OCI-LY1 (cell line): Measurements from ENCODE around the gene TBX15.

ENCODE experiments used
- H2AFZ ChIP-seq: fragments of 200-600 bp; sonication (generic), shearing (Covaris generic); 2 replicates; pipeline ENCODE4 v1.6.0; 2014; ENCODE audit warnings: antibody characterized with exemption, mild to moderate bottlenecking, low read length
- H3F3A ChIP-seq: fragments of 200-600 bp; sonication (generic), shearing (Covaris generic); 2 replicates; pipeline ENCODE4 v1.6.0; 2014; ENCODE audit warnings: mild to moderate bottlenecking, antibody characterized with exemption, low read length, moderate library complexity; ENCODE audit not compliant: insufficient read depth
- H3K27ac ChIP-seq: fragments of 200-600 bp; sonication (generic); 2 replicates; pipeline ENCODE4 v1.5.1; 2014; ENCODE audit warnings: low read length, mixed run types, mild to moderate bottlenecking, low read depth; ENCODE audit not compliant: poor library complexity, severe bottlenecking
- H3K27me3 ChIP-seq: fragments of 200-600 bp; sonication (generic); 2 replicates; pipeline ENCODE4 v1.6.0; 2014; ENCODE audit warnings: antibody characterized with exemption, mild to moderate bottlenecking, low read length, moderate library complexity; ENCODE audit not compliant: insufficient read depth
- H3K36me3 ChIP-seq: fragments of 200-600 bp; sonication (generic); 2 replicates; pipeline ENCODE4 v1.6.1; 2014; ENCODE audit warnings: mild to moderate bottlenecking, antibody characterized with exemption, low read length, moderate library complexity, mixed read lengths; ENCODE audit not compliant: insufficient read depth
- H3K4me1 ChIP-seq: fragments of 200-600 bp; sonication (generic); 2 replicates; pipeline ENCODE4 v1.5.1; 2014; ENCODE audit warnings: mild to moderate bottlenecking, low read length, moderate library complexity; ENCODE audit not compliant: insufficient read depth, severe bottlenecking
- H3K4me2 ChIP-seq: fragments of 200-600 bp; sonication (generic), shearing (Covaris generic); 2 replicates; pipeline ENCODE4 v1.6.1; 2014; ENCODE audit warnings: low read length
- H3K4me3 ChIP-seq: fragments of 200-600 bp; sonication (generic); 2 replicates; pipeline ENCODE4 v1.5.1; 2014; ENCODE audit warnings: low read length, low read depth, mild to moderate bottlenecking, mixed read lengths; ENCODE audit not compliant: poor library complexity, severe bottlenecking
- H3K79me2 ChIP-seq: fragments of 200-600 bp; shearing (Covaris generic); 2 replicates; pipeline ENCODE4 v1.6.1; 2016; ENCODE audit warnings: mixed run types, low read length, mixed read lengths; ENCODE audit not compliant: insufficient read depth
- H3K9ac ChIP-seq: fragments of 200-600 bp; sonication (generic), shearing (Covaris generic); 2 replicates; pipeline ENCODE4 v1.6.1; 2014; ENCODE audit warnings: mild to moderate bottlenecking, low read length, mixed read lengths
- H3K9me2 ChIP-seq: fragments of 200-600 bp; sonication (generic), shearing (Covaris generic); 2 replicates; pipeline ENCODE4 v1.6.1; 2014; ENCODE audit warnings: low read depth, mild to moderate bottlenecking, low read length, mixed read lengths
- H3K9me3 ChIP-seq: fragments of 200-600 bp; shearing (Covaris generic); 2 replicates; pipeline ENCODE4 v1.6.1; 2014; ENCODE audit warnings: low read length, mixed read lengths
- H4K20me1 ChIP-seq: fragments of 200-600 bp; sonication (generic), shearing (Covaris generic); 2 replicates; pipeline ENCODE4 v1.6.0; 2016; ENCODE audit warnings: mild to moderate bottlenecking, low read length; ENCODE audit not compliant: insufficient read depth
- EZH2 ChIP-seq: fragments of 200-600 bp; sonication (generic), shearing (Covaris generic); IDR thresholded peaks from 2 replicates; pipeline ENCODE4 v1.8.0; 2017; ENCODE audit warnings: borderline replicate concordance, mixed run types, mild to moderate bottlenecking, antibody characterized with exemption, low read length, moderate library complexity, mixed read lengths
- TF ChIP-seq, protein P1 (sequence below): fragments of 200-600 bp; sonication (generic), shearing (Covaris generic); IDR thresholded peaks from 2 replicates; pipeline ENCODE4 v1.5.1; 2017; ENCODE audit warnings: mild to moderate bottlenecking, antibody characterized with exemption, low read length, moderate library complexity, mixed read lengths

The TBX15 gene

DNA sequence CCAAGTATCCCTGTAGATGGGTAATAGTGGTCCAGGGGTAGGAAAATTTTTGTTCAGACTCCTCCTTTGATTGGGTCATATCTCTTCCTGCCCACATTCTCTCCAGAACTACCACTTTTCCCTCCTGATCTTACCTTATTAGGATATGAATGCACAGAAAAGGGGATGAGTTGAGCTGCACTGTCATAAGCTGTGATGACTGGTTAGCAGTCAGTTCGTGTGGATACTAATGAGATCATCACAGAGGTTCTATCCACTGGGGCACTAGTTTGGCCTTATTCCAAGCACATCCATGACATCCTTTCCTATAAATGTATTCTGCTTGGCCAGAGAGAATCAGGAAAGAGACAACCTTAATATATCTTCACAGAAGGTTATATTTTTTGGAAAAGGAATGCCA lies 22.1 kb upstream of the TBX15 start:
- Histone ChIP-seq H4K20me1 (no peaks in the 10 kb centered on the region), H3K79me2 (no peaks in the 10 kb centered on the region), H3K4me1 (no peaks in the 10 kb centered on the region), H3K9ac (no peak overlapping the region), H3K27ac (no peak overlapping the region), H3K4me3 (no peak overlapping the region), H2AFZ (no peak overlapping the region), H3K27me3 (no peaks in the 10 kb centered on the region), H3K9me2 (no peaks in the 10 kb centered on the region), H3K9me3 (no peaks in the 10 kb centered on the region), H3K4me2 (no peak overlapping the region), H3K36me3 (no peaks in the 10 kb centered on the region), H3F3A (no peaks in the 10 kb centered on the region)
- TF ChIP-seq EZH2, result no peak
- TF ChIP-seq, protein P1, sequence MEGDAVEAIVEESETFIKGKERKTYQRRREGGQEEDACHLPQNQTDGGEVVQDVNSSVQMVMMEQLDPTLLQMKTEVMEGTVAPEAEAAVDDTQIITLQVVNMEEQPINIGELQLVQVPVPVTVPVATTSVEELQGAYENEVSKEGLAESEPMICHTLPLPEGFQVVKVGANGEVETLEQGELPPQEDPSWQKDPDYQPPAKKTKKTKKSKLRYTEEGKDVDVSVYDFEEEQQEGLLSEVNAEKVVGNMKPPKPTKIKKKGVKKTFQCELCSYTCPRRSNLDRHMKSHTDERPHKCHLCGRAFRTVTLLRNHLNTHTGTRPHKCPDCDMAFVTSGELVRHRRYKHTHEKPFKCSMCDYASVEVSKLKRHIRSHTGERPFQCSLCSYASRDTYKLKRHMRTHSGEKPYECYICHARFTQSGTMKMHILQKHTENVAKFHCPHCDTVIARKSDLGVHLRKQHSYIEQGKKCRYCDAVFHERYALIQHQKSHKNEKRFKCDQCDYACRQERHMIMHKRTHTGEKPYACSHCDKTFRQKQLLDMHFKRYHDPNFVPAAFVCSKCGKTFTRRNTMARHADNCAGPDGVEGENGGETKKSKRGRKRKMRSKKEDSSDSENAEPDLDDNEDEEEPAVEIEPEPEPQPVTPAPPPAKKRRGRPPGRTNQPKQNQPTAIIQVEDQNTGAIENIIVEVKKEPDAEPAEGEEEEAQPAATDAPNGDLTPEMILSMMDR, result no peak

- no peak overlapping the region for H2AFZ ChIP-seq
Measured at GRCh38 chr1:119009312-119009655, 21.1 kb upstream of the TBX15 start.

DNA sequence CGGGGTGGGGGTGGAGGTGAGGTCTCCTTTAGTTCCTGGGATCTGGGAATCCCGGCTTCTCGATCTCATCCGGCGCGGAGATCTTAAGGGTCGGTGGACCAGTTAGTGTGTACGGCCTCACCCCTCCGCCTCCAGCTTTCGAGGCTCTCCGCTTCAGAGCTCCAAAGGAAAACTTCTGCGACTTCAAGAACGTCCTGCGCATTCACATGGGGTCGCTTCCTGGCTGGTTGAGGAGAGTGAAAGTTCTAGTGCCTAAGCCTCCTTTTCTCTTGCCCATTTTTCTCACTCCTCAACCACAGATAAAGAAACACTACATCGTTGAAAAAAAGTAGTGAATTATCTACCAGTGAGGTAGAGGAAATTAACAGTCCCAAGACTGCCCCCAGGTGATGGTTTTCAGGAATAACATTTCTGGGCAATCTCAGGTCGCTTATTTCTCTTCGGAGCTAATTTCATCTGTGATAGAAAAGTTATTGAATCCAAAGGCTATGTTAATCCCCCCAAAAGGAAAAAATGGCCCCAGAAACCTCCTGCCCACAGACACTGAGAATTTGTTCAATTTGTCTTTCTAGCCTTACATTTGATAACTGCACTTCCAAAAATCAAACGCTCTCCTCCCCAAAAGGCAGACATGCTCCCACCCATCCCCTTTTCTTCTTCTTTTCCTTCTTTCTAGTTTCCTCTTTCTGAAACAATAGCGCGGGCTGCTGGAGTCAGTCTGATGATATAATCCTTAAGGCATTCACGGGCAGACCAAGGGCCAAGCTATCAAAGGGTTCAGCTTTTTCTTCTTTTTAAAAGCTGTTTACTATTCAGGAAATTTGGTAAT lies 20.6 kb upstream of the TBX15 start:
- Histone ChIP-seq H3K36me3 (no peaks in the 10 kb centered on the region), H3K9ac (no peak overlapping the region), H3K9me3 (no peaks in the 10 kb centered on the region), H3K27me3 (no peaks in the 10 kb centered on the region), H4K20me1 (no peaks in the 10 kb centered on the region), H3F3A (no peaks in the 10 kb centered on the region), H3K4me3 (no peak overlapping the region), H3K9me2 (no peaks in the 10 kb centered on the region), H2AFZ (no peak overlapping the region), H3K79me2 (no peaks in the 10 kb centered on the region), H3K27ac (no peak overlapping the region), H3K4me1 (no peaks in the 10 kb centered on the region), H3K4me2 (no peak overlapping the region)
- TF ChIP-seq, protein P1, result peak; percentile 66
- TF ChIP-seq EZH2, result no peak

More at GRCh38 chr1:119009312-119009655, 21.1 kb upstream of the TBX15 start:
- no peak overlapping the region for H3K4me2 ChIP-seq
- TF ChIP-seq EZH2, result no peak
- TF ChIP-seq, protein P1, result no peak
- H4K20me1 ChIP-seq, result no peaks in the 10 kb centered on the region
- no peaks in the 10 kb centered on the region for H3K4me1 ChIP-seq
- H3K9ac ChIP-seq, result no peak overlapping the region
- H3K9me2 ChIP-seq, result no peaks in the 10 kb centered on the region
- H3K36me3 ChIP-seq, result no peaks in the 10 kb centered on the region
- no peak overlapping the region for H3K4me3 ChIP-seq
- H3K9me3 ChIP-seq, result no peaks in the 10 kb centered on the region
- no peaks in the 10 kb centered on the region for H3K79me2 ChIP-seq
- no peaks in the 10 kb centered on the region for H3F3A ChIP-seq
- no peaks in the 10 kb centered on the region for H3K27me3 ChIP-seq
- H3K27ac ChIP-seq, result no peak overlapping the region
